ENCODE results near the gene ABR. TPM values are rescaled to one million over a fixed set of nuclear protein-coding genes. Genes with fewer than 3 reads are reported as not detected.
"Not testable (repeated sequence)": the region's sequence is repeated elsewhere in the genome, so short reads cannot be mapped to it uniquely, and the experiment has no call there.

The ABR gene
- total and polyA plus RNA-seq, 9 donors: 25.0 to 94.6 (median 60.2) TPM

- no peaks in the 10 kb centered on the region for H3K27me3 ChIP-seq
- no peaks in the 10 kb centered on the region for H3K36me3 ChIP-seq
- 88 to 93% (median 89%) methylated on average over 12 of the region's 12 CpGs for WGBS, 3 donors
- H3K4me1 ChIP-seq (ENCODE audit: insufficient read depth): peaks cover 1% of the 10 kb centered on the region
- H3K27ac ChIP-seq: no peak overlapping the region
- intact Hi-C loops (cut with DNase I): no loop called here
- TF ChIP-seq CTCF (IDR thresholded peaks at IDR 0.05) (no peak), EP300 (IDR thresholded peaks at IDR 0.05) (no peak), POLR2A (IDR thresholded peaks at IDR 0.05) (no peak)
- no peak for DNase-seq
- no peaks in the 10 kb centered on the region for H3K9me3 ChIP-seq
- H3K4me3 ChIP-seq: no peak overlapping the region
These were observed 206.7 kb downstream of the ABR start for GRCh38 chr17:973053-973452.

- H3K27ac ChIP-seq; DNase-seq; H3K36me3 ChIP-seq; H3K27me3 ChIP-seq; intact Hi-C loops (cut with DNase I); H3K4me1 ChIP-seq (ENCODE audit: insufficient read depth); H3K9me3 ChIP-seq; H3K4me3 ChIP-seq: not testable (repeated sequence)
- 89 to 95% (median 95%) methylated on average over 14 of the region's 14 CpGs for WGBS, 3 donors
These were observed 207.9 kb downstream of the ABR start for GRCh38 chr17:971861-972260.

GRCh38 chr17:970364-970763 lies 209.4 kb downstream of the ABR start:
- TF ChIP-seq CTCF (IDR thresholded peaks at IDR 0.05) (no peak), POLR2A (IDR thresholded peaks at IDR 0.05) (no peak), EP300 (IDR thresholded peaks at IDR 0.05) (no peak)
- intact Hi-C loops (cut with DNase I): no loop called here
- Histone ChIP-seq H3K4me1 (ENCODE audit: insufficient read depth) (peaks cover 1% of the 10 kb centered on the region), H3K27me3 (no peaks in the 10 kb centered on the region), H3K9me3 (no peaks in the 10 kb centered on the region), H3K4me3 (peak overlapping the region; percentile 26), H3K27ac (no peak overlapping the region), H3K36me3 (no peaks in the 10 kb centered on the region)
- DNase-seq: no peak
- WGBS, 3 donors: 60 to 74% (median 66%) methylated on average over 9 of the region's 9 CpGs

- Histone ChIP-seq H3K4me1 (ENCODE audit: insufficient read depth) (peaks cover 1% of the 10 kb centered on the region), H3K9me3 (no peaks in the 10 kb centered on the region), H3K36me3 (no peaks in the 10 kb centered on the region), H3K27ac (no peak overlapping the region), H3K4me3 (peak overlapping the region; percentile 26), H3K27me3 (no peaks in the 10 kb centered on the region)
- peak in 1 of 5 donors; percentile 30 for DNase-seq
- WGBS, 3 donors: 18 to 19% (median 18%) methylated on average over 18 of the region's 18 CpGs
- intact Hi-C loops (cut with DNase I): no loop called here
- no peak for TF ChIP-seq EP300 (IDR thresholded peaks at IDR 0.05)
- TF ChIP-seq CTCF (IDR thresholded peaks at IDR 0.05): no peak
- TF ChIP-seq POLR2A (IDR thresholded peaks at IDR 0.05): no peak
These were observed 209.9 kb downstream of the ABR start for GRCh38 chr17:969811-970355.

GRCh38 chr17:968812-969730 lies 210.7 kb downstream of the ABR start:
- intact Hi-C loops (cut with DNase I): no loop called here
- peak overlapping the region; percentile 26 for H3K4me3 ChIP-seq

More at GRCh38 chr17:968812-969730, 210.7 kb downstream of the ABR start:
- H3K27ac ChIP-seq: no peak overlapping the region
- no peak for DNase-seq
- WGBS, 3 donors: 76 to 84% (median 81%) methylated on average over 24 of the region's 24 CpGs
- no peaks in the 10 kb centered on the region for H3K36me3 ChIP-seq
- H3K4me1 ChIP-seq (ENCODE audit: insufficient read depth): peaks cover 1% of the 10 kb centered on the region
- no peaks in the 10 kb centered on the region for H3K9me3 ChIP-seq
- TF ChIP-seq POLR2A (IDR thresholded peaks at IDR 0.05): no peak
- no peak for TF ChIP-seq EP300 (IDR thresholded peaks at IDR 0.05)
- no peak for TF ChIP-seq CTCF (IDR thresholded peaks at IDR 0.05)
- H3K27me3 ChIP-seq: no peaks in the 10 kb centered on the region
